ENCODE data around the gene SSH3. TPM values are rescaled to one million over a fixed set of nuclear protein-coding genes. Genes with fewer than 3 reads are reported as not detected.
A peak's percentile ranks its signal among the peaks of the same experiment; 100 is the strongest.

Gene SSH3
- total RNA-seq, 2 experiments from 2014 or later: 9.2 to 18.5 TPM

DNA sequence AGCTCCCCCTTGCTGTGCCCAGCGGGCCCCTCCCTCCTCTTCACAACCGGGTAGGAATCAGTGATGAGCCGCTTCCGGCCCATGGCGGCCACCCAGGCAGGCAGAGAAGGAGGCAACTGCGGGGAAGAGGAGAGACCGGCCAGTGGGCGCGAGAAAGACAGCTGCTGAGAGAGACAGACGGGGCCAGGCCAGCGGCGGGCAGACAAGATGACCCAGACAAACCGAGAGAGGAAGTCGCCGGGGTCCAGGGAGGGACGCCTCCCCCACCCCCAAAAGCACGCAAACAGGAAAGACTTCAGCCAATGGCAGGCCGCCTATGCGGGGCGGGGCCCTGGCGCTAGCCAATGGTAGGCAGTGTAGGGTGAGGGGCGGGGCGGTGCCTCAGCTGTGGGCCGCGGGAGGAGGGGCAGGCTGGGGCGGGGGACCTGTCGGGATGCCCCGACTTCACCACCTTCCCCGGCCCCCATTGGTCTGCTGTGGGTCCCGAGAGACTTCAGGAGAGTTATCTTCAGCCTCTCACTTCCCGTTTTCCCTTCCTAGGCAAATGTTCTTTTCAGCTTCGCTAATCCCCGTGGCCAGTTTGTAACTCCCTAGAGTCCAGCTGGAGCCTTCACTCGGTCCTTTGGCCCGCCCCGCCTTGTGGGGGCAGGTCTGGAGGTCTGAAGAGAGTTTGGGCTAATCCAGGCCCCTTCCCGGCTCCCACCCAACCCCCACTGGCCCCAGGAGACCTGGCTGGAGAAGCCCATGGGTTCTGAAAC is 50.2 kb downstream of the SSH3 start, which contains the start of gene POLD4:
Gene POLD4 (minus strand): TSS at position 230 of the 758 bp plus-strand sequence. CDS start 147 bp downstream, at position 83.
- Histone ChIP-seq H2AFZ (ENCODE audit: low read length) (no peak within 1 kb of the TSS), H3K9me3 (ENCODE audit: low read length) (no peaks in the 10 kb centered on the region), H3K79me2 (ENCODE audit: insufficient read depth, low read depth, low read length) (peaks cover 11% of the 10 kb centered on the region; the same call in 1 of the 2 replicates), H3K36me3 (ENCODE audit: insufficient read depth, low read length) (peaks cover 9% of the 10 kb centered on the region; the same call in 1 of the 2 replicates), H3K4me2 (ENCODE audit: low read length) (peak within 1 kb of the TSS; percentile 96), H3K9me2 (ENCODE audit: insufficient read depth, low read length) (no peaks in the 10 kb centered on the region), H3K27ac (ENCODE audit: low read depth, low read length, poor library complexity, severe bottlenecking) (peak within 1 kb of the TSS; percentile 93), H4K20me1 (ENCODE audit: insufficient read depth, low read length) (no peaks in the 10 kb centered on the region), H3K4me1 (ENCODE audit: insufficient read depth, low read length, poor library complexity, severe bottlenecking) (peaks cover 78% of the 10 kb centered on the region), H3K4me3 (ENCODE audit: low read depth, low read length, poor library complexity, severe bottlenecking) (peak within 1 kb of the TSS; percentile 77)
- peak; percentile 99 for DNase-seq (ENCODE audit: low spot score)
- ChIA-PET CTCF (ENCODE audit: unreplicated experiment) (interaction anchor here (0.6 to 7.3 kb wide), 6 partner anchors 8 to 114 kb away, joined by 3 to 136 read pairs (median 4); partner anchors contain the start of gene PTPRCAP), POLR2A (interaction anchor here (0.6 to 9.3 kb wide), 13 partner anchors 8 to 460 kb away, joined by 3 to 106 read pairs (median 3); partner anchors contain the start of genes CLCF1, PPP1CA and RAD9A)
- intact Hi-C loops (cut with micrococcal nuclease; ENCODE audit: unreplicated experiment): loop anchor here (5.0 to 10.0 kb wide), 4 partner anchors 114 to 231 kb away; partner anchors contain the start of genes AIP, CDK2AP2, GSTP1 and PITPNM1
- no TSS peak for BruUV-seq (replicated peaks)
- no peak for TF ChIP-seq EZH2phosphoT487 (IDR thresholded peaks at IDR 0.05; ENCODE audit: borderline replicate concordance, low read depth, low read length)

DNA sequence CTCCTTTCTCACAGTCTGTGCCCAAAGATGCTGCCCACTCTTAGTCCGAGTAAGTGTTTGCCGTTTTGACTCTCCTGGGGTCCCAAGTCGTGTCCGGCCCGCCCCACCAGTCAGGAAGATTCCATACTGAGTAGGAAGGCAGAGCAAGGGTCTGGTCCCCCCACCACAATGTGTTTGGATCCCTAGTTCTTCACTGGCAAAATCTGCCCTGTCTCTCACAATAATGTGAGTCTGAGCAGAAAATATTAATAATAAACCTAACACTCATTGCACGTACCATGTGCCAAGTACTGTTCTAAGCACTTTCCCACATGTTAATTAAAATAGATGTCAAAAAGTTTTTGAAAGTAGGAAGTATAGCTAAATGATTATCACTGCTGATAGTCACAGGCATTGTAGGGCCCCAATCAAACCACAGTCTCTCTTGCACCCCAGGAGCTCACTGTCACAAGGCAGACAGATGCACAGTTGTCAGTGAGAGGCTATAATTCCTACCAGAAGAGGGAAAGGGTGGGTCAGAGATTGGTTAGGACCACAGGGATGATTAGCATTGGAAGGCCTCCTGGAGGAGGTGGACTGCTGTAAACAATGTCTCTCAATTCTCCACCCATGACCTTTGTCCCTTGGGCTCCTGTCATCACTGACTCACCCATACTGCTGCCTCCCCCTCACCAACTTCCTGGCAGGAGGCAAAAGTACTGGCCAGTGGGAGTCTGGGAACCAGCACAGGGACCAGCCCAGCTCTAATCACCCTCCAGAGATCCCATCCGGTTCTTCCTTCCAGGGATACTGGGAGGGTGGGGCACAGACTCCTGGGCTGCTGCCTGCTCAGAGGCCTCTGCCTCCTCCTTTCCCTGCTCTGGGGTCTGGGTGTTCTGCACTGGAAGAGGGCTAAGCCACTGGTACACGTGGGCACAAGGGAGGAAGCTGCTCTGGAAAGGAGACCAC is 51.0 kb downstream of the SSH3 start:
- H3K4me2 ChIP-seq (ENCODE audit: low read length): peak overlapping the region; percentile 96
- no peak overlapping the region for H2AFZ ChIP-seq (ENCODE audit: low read length)
- H3K79me2 ChIP-seq (ENCODE audit: insufficient read depth, low read depth, low read length): peaks cover 11% of the 10 kb centered on the region; the same call in 1 of the 2 replicates
- peak overlapping the region; percentile 93 for H3K27ac ChIP-seq (ENCODE audit: low read depth, low read length, poor library complexity, severe bottlenecking)
- no peaks in the 10 kb centered on the region for H3K9me3 ChIP-seq (ENCODE audit: low read length)
- BruUV-seq (replicated peaks): TSS peak; percentile 94
- ChIA-PET POLR2A (interaction anchor here (0.6 to 9.3 kb wide), 8 partner anchors 12 to 323 kb away, joined by 3 to 106 read pairs (median 4); partner anchors contain the start of genes CLCF1 and PPP1CA), CTCF (ENCODE audit: unreplicated experiment) (interaction anchor here (0.7 to 7.3 kb wide), 4 partner anchors 9 to 45 kb away, joined by 3 to 136 read pairs (median 8); no protein-coding TSS in a partner anchor)
- peak; percentile 37 for DNase-seq (ENCODE audit: low spot score)
- no peaks in the 10 kb centered on the region for H3K9me2 ChIP-seq (ENCODE audit: insufficient read depth, low read length)
- H3K4me1 ChIP-seq (ENCODE audit: insufficient read depth, low read length, poor library complexity, severe bottlenecking): peaks cover 70% of the 10 kb centered on the region
- no peaks in the 10 kb centered on the region for H4K20me1 ChIP-seq (ENCODE audit: insufficient read depth, low read length)
- peak overlapping the region; percentile 70 for H3K4me3 ChIP-seq (ENCODE audit: low read depth, low read length, poor library complexity, severe bottlenecking)
- TF ChIP-seq, protein P1, sequence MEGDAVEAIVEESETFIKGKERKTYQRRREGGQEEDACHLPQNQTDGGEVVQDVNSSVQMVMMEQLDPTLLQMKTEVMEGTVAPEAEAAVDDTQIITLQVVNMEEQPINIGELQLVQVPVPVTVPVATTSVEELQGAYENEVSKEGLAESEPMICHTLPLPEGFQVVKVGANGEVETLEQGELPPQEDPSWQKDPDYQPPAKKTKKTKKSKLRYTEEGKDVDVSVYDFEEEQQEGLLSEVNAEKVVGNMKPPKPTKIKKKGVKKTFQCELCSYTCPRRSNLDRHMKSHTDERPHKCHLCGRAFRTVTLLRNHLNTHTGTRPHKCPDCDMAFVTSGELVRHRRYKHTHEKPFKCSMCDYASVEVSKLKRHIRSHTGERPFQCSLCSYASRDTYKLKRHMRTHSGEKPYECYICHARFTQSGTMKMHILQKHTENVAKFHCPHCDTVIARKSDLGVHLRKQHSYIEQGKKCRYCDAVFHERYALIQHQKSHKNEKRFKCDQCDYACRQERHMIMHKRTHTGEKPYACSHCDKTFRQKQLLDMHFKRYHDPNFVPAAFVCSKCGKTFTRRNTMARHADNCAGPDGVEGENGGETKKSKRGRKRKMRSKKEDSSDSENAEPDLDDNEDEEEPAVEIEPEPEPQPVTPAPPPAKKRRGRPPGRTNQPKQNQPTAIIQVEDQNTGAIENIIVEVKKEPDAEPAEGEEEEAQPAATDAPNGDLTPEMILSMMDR (conservative IDR thresholded peaks at IDR 0.05; ENCODE audit: low read length): no peak
- no peak for TF ChIP-seq EZH2phosphoT487 (IDR thresholded peaks at IDR 0.05; ENCODE audit: borderline replicate concordance, low read depth, low read length)
- H3K36me3 ChIP-seq (ENCODE audit: insufficient read depth, low read length): peaks cover 9% of the 10 kb centered on the region; the same call in 1 of the 2 replicates
- intact Hi-C loops (cut with micrococcal nuclease; ENCODE audit: unreplicated experiment): loop anchor here (5.0 to 10.0 kb wide), 4 partner anchors 113 to 230 kb away; partner anchors contain the start of genes AIP, CDK2AP2, GSTP1 and PITPNM1

Measured in OCI-LY7 (cell line).